Ishikawa (cell line): ENCODE results near the gene C14orf119.

Experiments used
- CEBPB ChIP-seq: IDR thresholded peaks from 2 replicates; pipeline ENCODE4 v1.6.1; 2012
- CREB1 ChIP-seq: IDR thresholded peaks from 2 replicates; pipeline ENCODE4 v1.6.1; 2012; ENCODE audit warnings: low read depth
- EP300 ChIP-seq: IDR thresholded peaks from 2 replicates; pipeline ENCODE4 v1.6.1; 2012; ENCODE audit warnings: borderline replicate concordance
- RAD21 ChIP-seq: IDR thresholded peaks from 2 replicates; pipeline ENCODE4 v1.6.1; 2012; ENCODE audit warnings: low read depth
- TAF1 ChIP-seq: IDR thresholded peaks from 2 replicates; pipeline ENCODE4 v1.6.1; 2012; ENCODE audit warnings: low read depth, mild to moderate bottlenecking
- TCF12 ChIP-seq: IDR thresholded peaks from 2 replicates; pipeline ENCODE4 v1.6.1; 2012; ENCODE audit warnings: low read depth
- TEAD4 ChIP-seq: IDR thresholded peaks from 2 replicates; pipeline ENCODE4 v1.6.1; 2012
- YY1 ChIP-seq: IDR thresholded peaks from 2 replicates; pipeline ENCODE4 v1.6.1; 2012; ENCODE audit warnings: low read depth
- ZBTB7A ChIP-seq: IDR thresholded peaks from 2 replicates; pipeline ENCODE4 v1.6.1; 2012; ENCODE audit warnings: low read depth
- TF ChIP-seq, protein P1 (sequence below): IDR thresholded peaks from 2 replicates; pipeline ENCODE4 v1.6.1; 2012
- TF ChIP-seq, protein P2 (sequence below): IDR thresholded peaks from 2 replicates; pipeline ENCODE4 v1.6.1; 2012; ENCODE audit warnings: low read depth, mild to moderate bottlenecking

DNA sequence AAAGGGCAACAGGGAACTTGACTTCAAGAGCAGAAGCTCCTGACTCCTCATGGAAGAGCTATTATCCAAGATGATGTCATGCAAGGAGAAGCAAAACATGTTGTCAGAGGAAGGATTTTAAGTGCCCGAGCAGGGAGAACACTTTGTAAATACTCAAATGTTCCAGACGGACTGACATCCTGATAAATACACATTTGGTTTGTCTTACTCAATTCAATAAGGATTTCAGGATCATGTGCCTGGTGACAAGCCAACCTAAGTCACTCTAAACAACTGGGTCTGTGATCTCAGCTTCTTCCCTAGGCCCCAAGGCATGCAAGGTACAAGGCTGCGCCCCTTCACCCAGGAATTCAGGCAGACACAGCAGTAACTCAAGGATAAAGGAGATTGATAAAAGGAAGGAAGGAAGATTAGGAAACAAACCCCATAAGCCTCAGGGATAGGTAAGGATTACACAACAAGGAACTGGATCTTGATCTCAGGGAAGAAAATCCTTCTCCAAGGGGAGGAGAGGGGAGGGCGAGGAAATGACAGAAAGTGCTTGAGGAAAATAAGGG is 50.6 kb downstream of the C14orf119 start:
- TF ChIP-seq TCF12 (no peak), CREB1 (no peak), TEAD4 (no peak), ZBTB7A (no peak), TAF1 (no peak), RAD21 (no peak), EP300 (no peak), YY1 (no peak), CEBPB (no peak)
- TF ChIP-seq, protein P1, sequence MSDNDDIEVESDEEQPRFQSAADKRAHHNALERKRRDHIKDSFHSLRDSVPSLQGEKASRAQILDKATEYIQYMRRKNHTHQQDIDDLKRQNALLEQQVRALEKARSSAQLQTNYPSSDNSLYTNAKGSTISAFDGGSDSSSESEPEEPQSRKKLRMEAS, result no peak
- TF ChIP-seq, protein P2, sequence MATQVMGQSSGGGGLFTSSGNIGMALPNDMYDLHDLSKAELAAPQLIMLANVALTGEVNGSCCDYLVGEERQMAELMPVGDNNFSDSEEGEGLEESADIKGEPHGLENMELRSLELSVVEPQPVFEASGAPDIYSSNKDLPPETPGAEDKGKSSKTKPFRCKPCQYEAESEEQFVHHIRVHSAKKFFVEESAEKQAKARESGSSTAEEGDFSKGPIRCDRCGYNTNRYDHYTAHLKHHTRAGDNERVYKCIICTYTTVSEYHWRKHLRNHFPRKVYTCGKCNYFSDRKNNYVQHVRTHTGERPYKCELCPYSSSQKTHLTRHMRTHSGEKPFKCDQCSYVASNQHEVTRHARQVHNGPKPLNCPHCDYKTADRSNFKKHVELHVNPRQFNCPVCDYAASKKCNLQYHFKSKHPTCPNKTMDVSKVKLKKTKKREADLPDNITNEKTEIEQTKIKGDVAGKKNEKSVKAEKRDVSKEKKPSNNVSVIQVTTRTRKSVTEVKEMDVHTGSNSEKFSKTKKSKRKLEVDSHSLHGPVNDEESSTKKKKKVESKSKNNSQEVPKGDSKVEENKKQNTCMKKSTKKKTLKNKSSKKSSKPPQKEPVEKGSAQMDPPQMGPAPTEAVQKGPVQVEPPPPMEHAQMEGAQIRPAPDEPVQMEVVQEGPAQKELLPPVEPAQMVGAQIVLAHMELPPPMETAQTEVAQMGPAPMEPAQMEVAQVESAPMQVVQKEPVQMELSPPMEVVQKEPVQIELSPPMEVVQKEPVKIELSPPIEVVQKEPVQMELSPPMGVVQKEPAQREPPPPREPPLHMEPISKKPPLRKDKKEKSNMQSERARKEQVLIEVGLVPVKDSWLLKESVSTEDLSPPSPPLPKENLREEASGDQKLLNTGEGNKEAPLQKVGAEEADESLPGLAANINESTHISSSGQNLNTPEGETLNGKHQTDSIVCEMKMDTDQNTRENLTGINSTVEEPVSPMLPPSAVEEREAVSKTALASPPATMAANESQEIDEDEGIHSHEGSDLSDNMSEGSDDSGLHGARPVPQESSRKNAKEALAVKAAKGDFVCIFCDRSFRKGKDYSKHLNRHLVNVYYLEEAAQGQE, result no peak
